Astrocyte (in vitro differentiated cells and primary cell): ENCODE results near the gene AFG1L. TPM values are rescaled to one million over a fixed set of nuclear protein-coding genes. Genes with fewer than 3 reads are reported as not detected.
"Not testable (repeated sequence)": the region's sequence is repeated elsewhere in the genome, so short reads cannot be mapped to it uniquely, and the experiment has no call there.

Source experiments
- DNase-seq: peaks from one replicate; pipeline ENCODE4 v3.0.0-alpha.2; 2010; ENCODE audit warnings: low read depth
- FAIRE-seq: peaks from 2 replicates; lab custom pipeline; 2011; peaks lifted over from hg19 to GRCh38; lab: Jason Lieb, UNC
- H2AFZ ChIP-seq: 2 replicates; pipeline ENCODE4 v1.6.0; 2012; ENCODE audit warnings: low read depth, low read length, inconsistent platforms
- H3K27ac ChIP-seq: 2 replicates; pipeline ENCODE4 v1.5.1; 2011; ENCODE audit warnings: low read depth, low read length, inconsistent platforms
- H3K27me3 ChIP-seq: 2 replicates; pipeline ENCODE4 v1.6.0; 2011; ENCODE audit warnings: low read length, inconsistent platforms; ENCODE audit not compliant: insufficient read depth
- H3K36me3 ChIP-seq: 2 replicates; pipeline ENCODE4 v1.5.1; 2011; ENCODE audit warnings: low read length, inconsistent platforms; ENCODE audit not compliant: insufficient read depth
- H3K4me1 ChIP-seq: 2 replicates; pipeline ENCODE4 v1.5.1; 2011; ENCODE audit warnings: low read length, inconsistent platforms; ENCODE audit not compliant: insufficient read depth
- H3K4me2 ChIP-seq: 2 replicates; pipeline ENCODE4 v1.6.0; 2012; ENCODE audit warnings: low read length, inconsistent platforms
- H3K4me3 ChIP-seq: 2 replicates; pipeline ENCODE4 v1.5.1; 2011; ENCODE audit warnings: low read depth, mild to moderate bottlenecking, low read length, inconsistent platforms; ENCODE audit not compliant: insufficient read depth
- H3K79me2 ChIP-seq: 2 replicates; pipeline ENCODE4 v1.6.0; 2012; ENCODE audit warnings: mild to moderate bottlenecking, low read length, inconsistent platforms; ENCODE audit not compliant: insufficient read depth
- H3K9ac ChIP-seq: 2 replicates; pipeline ENCODE4 v1.6.0; 2012; ENCODE audit warnings: mild to moderate bottlenecking, low read length, inconsistent platforms
- H3K9me3 ChIP-seq: 2 replicates; pipeline ENCODE4 v1.5.1; 2012; ENCODE audit warnings: low read depth, mild to moderate bottlenecking, low read length, inconsistent platforms; ENCODE audit not compliant: insufficient read depth
- H4K20me1 ChIP-seq: 2 replicates; pipeline ENCODE4 v1.6.0; 2012; ENCODE audit warnings: low read length, inconsistent platforms; ENCODE audit not compliant: insufficient read depth
- H3K27ac Mint-ChIP-seq: one replicate; pipeline ENCODE4 v1.8.0; 2021; ENCODE audit warnings: mild to moderate bottlenecking, mixed read lengths; ENCODE audit not compliant: unreplicated experiment
- H3K27me3 Mint-ChIP-seq: one replicate; pipeline ENCODE4 v1.8.0; 2021; ENCODE audit warnings: low read depth, mixed read lengths; ENCODE audit not compliant: unreplicated experiment
- H3K36me3 Mint-ChIP-seq: one replicate; pipeline ENCODE4 v1.8.0; 2021; ENCODE audit warnings: low read depth, mixed read lengths; ENCODE audit not compliant: unreplicated experiment
- H3K4me1 Mint-ChIP-seq: one replicate; pipeline ENCODE4 v1.8.0; 2021; ENCODE audit warnings: low read depth, mixed read lengths; ENCODE audit not compliant: unreplicated experiment
- H3K4me3 Mint-ChIP-seq: one replicate; pipeline ENCODE4 v1.8.0; 2021; ENCODE audit warnings: mild to moderate bottlenecking, moderate library complexity, mixed read lengths; ENCODE audit not compliant: unreplicated experiment
- H3K9me3 Mint-ChIP-seq: one replicate; pipeline ENCODE4 v1.8.0; 2021; ENCODE audit warnings: mild to moderate bottlenecking, mixed read lengths; ENCODE audit not compliant: unreplicated experiment
- CTCF ChIP-seq: IDR thresholded peaks from 2 replicates; pipeline ENCODE4 v1.5.1; 2011; ENCODE audit warnings: low read depth, mild to moderate bottlenecking, inconsistent platforms, low read length, moderate library complexity; ENCODE audit not compliant: insufficient read depth
- EZH2 ChIP-seq: IDR thresholded peaks from 2 replicates; pipeline ENCODE4 v1.6.1; 2012; ENCODE audit warnings: mild to moderate bottlenecking, low read length, inconsistent platforms; ENCODE audit not compliant: insufficient read depth
- total RNA-seq: library from RNA; stranded (reverse); gene quantifications from 2 replicates; pipeline ENCODE4 v1.2.1, GENCODE V29; 2021

AFG1L gene
- total RNA-seq, 1 donor from 2014 or later: 7.9 TPM

GRCh38 chr6:108368431-108369030, 73.7 kb downstream of the AFG1L start:
- peaks cover 10% of the 10 kb centered on the region for H3K4me1 Mint-ChIP-seq
- Histone ChIP-seq H2AFZ (no peak overlapping the region), H3K4me2 (no peak overlapping the region), H3K9me3 (no peaks in the 10 kb centered on the region), H3K79me2 (no peaks in the 10 kb centered on the region), H4K20me1 (no peaks in the 10 kb centered on the region), H3K4me1 (no peaks in the 10 kb centered on the region), H3K4me3 (no peak overlapping the region), H3K36me3 (no peaks in the 10 kb centered on the region), H3K9ac (no peak overlapping the region), H3K27ac (no peak overlapping the region), H3K27me3 (no peaks in the 10 kb centered on the region)
- no peak for TF ChIP-seq CTCF
- no peak for TF ChIP-seq EZH2
- H3K27me3 Mint-ChIP-seq: no peaks in the 10 kb centered on the region
- H3K36me3 Mint-ChIP-seq: peaks cover 6% of the 10 kb centered on the region
- DNase-seq (no peak), FAIRE-seq (no peak)
- no peaks in the 10 kb centered on the region for H3K9me3 Mint-ChIP-seq
- no peak overlapping the region for H3K4me3 Mint-ChIP-seq
- H3K27ac Mint-ChIP-seq: no peak overlapping the region

GRCh38 chr6:108380876-108381275, 86.0 kb downstream of the AFG1L start:
- Mint-ChIP-seq H3K27me3 (no peaks in the 10 kb centered on the region), H3K9me3 (no peaks in the 10 kb centered on the region), H3K27ac (no peak overlapping the region), H3K4me1 (no peaks in the 10 kb centered on the region), H3K36me3 (peaks cover 12% of the 10 kb centered on the region), H3K4me3 (no peak overlapping the region)
- H4K20me1 ChIP-seq: no peaks in the 10 kb centered on the region
- no peak overlapping the region for H3K27ac ChIP-seq
- DNase-seq (no peak), FAIRE-seq (no peak)
- H3K4me1 ChIP-seq: no peaks in the 10 kb centered on the region
- H3K4me3 ChIP-seq: no peak overlapping the region
- no peaks in the 10 kb centered on the region for H3K36me3 ChIP-seq
- no peak overlapping the region for H2AFZ ChIP-seq
- no peaks in the 10 kb centered on the region for H3K27me3 ChIP-seq
- no peak for TF ChIP-seq EZH2
- no peak for TF ChIP-seq CTCF
- H3K79me2 ChIP-seq: no peaks in the 10 kb centered on the region
- no peaks in the 10 kb centered on the region for H3K9me3 ChIP-seq
- no peak overlapping the region for H3K4me2 ChIP-seq
- H3K9ac ChIP-seq: no peak overlapping the region

- Mint-ChIP-seq H3K4me1 (no peaks in the 10 kb centered on the region), H3K4me3 (no peak overlapping the region), H3K36me3 (peaks cover 10% of the 10 kb centered on the region), H3K27ac (no peak overlapping the region), H3K9me3 (no peaks in the 10 kb centered on the region), H3K27me3 (no peaks in the 10 kb centered on the region)
- Histone ChIP-seq H3K4me1 (no peaks in the 10 kb centered on the region), H3K9me3 (no peaks in the 10 kb centered on the region), H3K27ac (no peak overlapping the region), H4K20me1 (no peaks in the 10 kb centered on the region), H2AFZ (no peak overlapping the region), H3K9ac (no peak overlapping the region), H3K4me2 (no peak overlapping the region), H3K79me2 (no peaks in the 10 kb centered on the region), H3K4me3 (no peak overlapping the region), H3K36me3 (no peaks in the 10 kb centered on the region), H3K27me3 (no peaks in the 10 kb centered on the region)
- FAIRE-seq (no peak), DNase-seq (no peak)
- TF ChIP-seq EZH2 (no peak), CTCF (no peak)
Measured at GRCh38 chr6:108383981-108384380, 89.1 kb downstream of the AFG1L start.

GRCh38 chr6:108389190-108389589, 94.3 kb downstream of the AFG1L start:
- not testable (repeated sequence) for DNase-seq, H3K4me1 ChIP-seq, H3K9ac ChIP-seq, H3K9me3 ChIP-seq, H4K20me1 ChIP-seq, H3K4me3 Mint-ChIP-seq, H3K27ac ChIP-seq, H3K79me2 ChIP-seq, H3K27me3 Mint-ChIP-seq, H3K4me1 Mint-ChIP-seq, H3K4me3 ChIP-seq, H3K27me3 ChIP-seq, H3K36me3 ChIP-seq, H3K9me3 Mint-ChIP-seq, H3K27ac Mint-ChIP-seq, H2AFZ ChIP-seq, FAIRE-seq, H3K4me2 ChIP-seq
- peaks cover 12% of the 10 kb centered on the region for H3K36me3 Mint-ChIP-seq
